ENCODE measurements around the gene DRICH1.

- TF ChIP-seq EZH2phosphoT487 (IDR thresholded peaks at IDR 0.05; ENCODE audit: borderline replicate concordance, low read depth), result no peak
- no peak for TF ChIP-seq RXRA (IDR thresholded peaks at IDR 0.05; ENCODE audit: borderline replicate concordance, low read depth)
- no peak for TF ChIP-seq USF2 (IDR thresholded peaks at IDR 0.05; ENCODE audit: borderline replicate concordance, low read depth, low read length)
- no peak for TF ChIP-seq CTCF (IDR thresholded peaks at IDR 0.05)
- TF ChIP-seq TAF1 (IDR thresholded peaks at IDR 0.05; ENCODE audit: borderline replicate concordance, low read depth, low read length), result no peak
- TF ChIP-seq ELF1 (IDR thresholded peaks at IDR 0.05), result no peak
- no peak for TF ChIP-seq YY1 (IDR thresholded peaks at IDR 0.05; ENCODE audit: low read depth)
- no peak for TF ChIP-seq RAD21 (IDR thresholded peaks at IDR 0.05; ENCODE audit: low read length)
- no peak for TF ChIP-seq RCOR1 (IDR thresholded peaks at IDR 0.05; ENCODE audit: low read length)
- TF ChIP-seq FOXJ3 (CRISPR knock-in tag; IDR thresholded peaks at IDR 0.05), result no peak
- no peak for TF ChIP-seq RFX5 (IDR thresholded peaks at IDR 0.05; ENCODE audit: low read length)
- TF ChIP-seq POLR2AphosphoS5 (IDR thresholded peaks at IDR 0.05; ENCODE audit: low read depth, low read length), result no peak
- no peak for TF ChIP-seq FOXM1 (IDR thresholded peaks at IDR 0.05; ENCODE audit: low read depth)
Measured at GRCh38 chr22:23565915-23566704, 66.0 kb downstream of the DRICH1 start.
